Kidney (tissue), 14 donors: ENCODE results near the gene TADA2B. TPM values are rescaled to one million over a fixed set of nuclear protein-coding genes. Genes with fewer than 3 reads are reported as not detected.

Source experiments
- DNase-seq, 5 donors: peaks; one replicate each; pipeline ENCODE4 v3.0.0-alpha.2; 2013 to 2020
- FAIRE-seq: peaks from 2 replicates; lab custom pipeline; 2012; peaks lifted over from hg19 to GRCh38; lab: Jason Lieb, UNC
- H3K27ac ChIP-seq, 2 donors: one replicate each; pipeline ENCODE4 v1.7.0; 2013; ENCODE audit warnings: low read depth in 2 of 2, low read length in 2 of 2, inconsistent platforms in 1 of 2
- H3K27me3 ChIP-seq: one replicate; pipeline ENCODE4 v1.7.1; 2013; ENCODE audit warnings: low read length, inconsistent platforms; ENCODE audit not compliant: control insufficient read depth, insufficient read depth
- H3K36me3 ChIP-seq, 3 donors: one replicate each; pipeline versions ENCODE4 v1.7.0 to v1.7.1; 2013; ENCODE audit warnings: low read length in 3 of 3, control low read depth in 1 of 3, inconsistent platforms in 1 of 3; ENCODE audit not compliant: insufficient read depth in 3 of 3, control insufficient read depth in 2 of 3
- H3K4me1 ChIP-seq, 3 donors: one replicate each; pipeline versions ENCODE4 v1.7.0 to v1.7.1; 2013; ENCODE audit warnings: low read length in 3 of 3, inconsistent platforms in 1 of 3, low read depth in 1 of 3; ENCODE audit not compliant: control insufficient read depth in 2 of 3, insufficient read depth in 2 of 3
- H3K4me3 ChIP-seq, 3 donors: one replicate each; pipeline versions ENCODE4 v1.7.0 to v1.8.1; 2013; ENCODE audit warnings: low read length in 3 of 3, control low read depth in 1 of 3, inconsistent platforms in 1 of 3
- H3K9ac ChIP-seq, 3 donors: one replicate each; pipeline versions ENCODE4 v1.7.0 to v1.7.1; 2013; ENCODE audit warnings: low read length in 3 of 3, control low read depth in 1 of 3, inconsistent platforms in 1 of 3
- H3K9me3 ChIP-seq, 3 donors: one replicate each; pipeline versions ENCODE4 v1.7.0 to v1.7.1; 2013; ENCODE audit warnings: low read length in 3 of 3, control low read depth in 1 of 3, inconsistent platforms in 1 of 3; ENCODE audit not compliant: control insufficient read depth in 2 of 3, insufficient read depth in 1 of 3
- CTCF ChIP-seq: IDR thresholded peaks from 3 replicates; pipeline ENCODE4 v1.5.1; 2012; ENCODE audit warnings: mild to moderate bottlenecking, moderate library complexity, borderline replicate concordance; ENCODE audit not compliant: insufficient read depth; ENCODE audit errors: extremely low read depth
- intact Hi-C: fragments of 100-400 bp; cut with DNase I; formaldehyde crosslinking; loops from one replicate; pipeline ENCODE4 v1.11.1; 2022
- polyA plus RNA-seq: library from polyadenylated mRNA; stranded (reverse); fragments of 350-450 nt; fragmentation: Illumina TruSeq; extraction: RNeasy Lipid Tissue Mini Kit (QIAGEN cat#74804); gene quantifications from one replicate; pipeline ENCODE4 v1.2.3, GENCODE V29; 2014; ENCODE audit warnings: low read depth, low replicate concordance; ENCODE audit not compliant: insufficient read depth
- total RNA-seq: library from RNA; stranded (reverse); fragmentation: NEBNext Ultra II Directional; extraction: Animal tissue kit (Norgen Biotek cat#: 25700); gene quantifications from one replicate; pipeline ENCODE4 v1.2.1, GENCODE V29; 2021
- donor health status: control.
- donor health status: control.
- donor health status: control.
- donor health status: control.
- donor health status: control.
- donor health status: DM: yes; HTN: yes; CAD: no.
- donor health status: Normal renal cell carcinoma (clear cell type).

Gene TADA2B
- total and polyA plus RNA-seq, 2 donors from 2014 or later: 14.2 to 30.5 TPM

GRCh38 chr4:7049295-7049694 is 6.1 kb downstream of the TADA2B start:
- Histone ChIP-seq H3K27ac (no peak overlapping the region), H3K9me3 (no peaks in the 10 kb centered on the region), H3K4me3 (no peak overlapping the region), H3K36me3 (peaks cover 0 to 3% (median under 1%) of the 10 kb centered on the region in 3 donors), H3K9ac (no peak overlapping the region), H3K27me3 (no peaks in the 10 kb centered on the region), H3K4me1 (peaks cover 2 to 26% (median 17%) of the 10 kb centered on the region in 3 donors)
- DNase-seq: no peak
- intact Hi-C loops: no loop called here
- TF ChIP-seq CTCF: no peak
- FAIRE-seq: no peak

- no peak overlapping the region for H3K4me3 ChIP-seq
- DNase-seq (no peak), FAIRE-seq (no peak)
- no peak overlapping the region for H3K27ac ChIP-seq
- no peak overlapping the region for H3K9ac ChIP-seq
- H3K4me1 ChIP-seq: peaks cover under 1 to 23% (median 15%) of the 10 kb centered on the region in 3 donors
- H3K36me3 ChIP-seq: peaks cover 0 to 8% (median 4%) of the 10 kb centered on the region in 3 donors
- no peaks in the 10 kb centered on the region for H3K27me3 ChIP-seq
- intact Hi-C loops: no loop called here
- TF ChIP-seq CTCF: no peak
- H3K9me3 ChIP-seq: no peaks in the 10 kb centered on the region
Measured at GRCh38 chr4:7049739-7050138, 6.6 kb downstream of the TADA2B start.

GRCh38 chr4:7050481-7051143 is 7.4 kb downstream of the TADA2B start:
- Histone ChIP-seq H3K9me3 (no peaks in the 10 kb centered on the region), H3K36me3 (peaks cover 0 to 16% (median 4%) of the 10 kb centered on the region in 3 donors), H3K4me3 (no peak overlapping the region), H3K27me3 (no peaks in the 10 kb centered on the region), H3K9ac (no peak overlapping the region), H3K4me1 (peaks cover 0 to 14% (median 12%) of the 10 kb centered on the region in 3 donors), H3K27ac (no peak overlapping the region)
- DNase-seq: no peak
- TF ChIP-seq CTCF: no peak
- FAIRE-seq: no peak
- intact Hi-C loops: no loop called here
